GM23338 (cell line): ENCODE data around the gene TSPAN6. TPM values are rescaled to one million over a fixed set of nuclear protein-coding genes. Genes with fewer than 3 reads are reported as not detected.

Experiments used
- ATAC-seq: fragments of 200-7000 bp; cut with Tn5 transposase; 3 replicates; pipeline ENCODE4 v1.9.1; 2020
- DNase-seq: peaks from one replicate; pipeline ENCODE4 v3.0.0-alpha.2; 2015; ENCODE audit warnings: low spot score
- H2AFZ ChIP-seq: fragments of 200-600 bp; sonication (generic); 2 replicates; pipeline ENCODE4 v1.8.0; 2016; ENCODE audit warnings: antibody characterized with exemption, mild to moderate bottlenecking, moderate library complexity
- H3F3A ChIP-seq: fragments of 200-600 bp; sonication (generic); replicated peaks from 2 replicates; pipeline ENCODE4 v1.8.0; 2017; ENCODE audit warnings: antibody characterized with exemption, mixed run types, low read depth
- H3K27ac ChIP-seq: fragments of 200-600 bp; sonication (generic); 2 replicates; pipeline ENCODE4 v1.6.1; 2016; ENCODE audit warnings: low read depth
- H3K27me3 ChIP-seq: fragments of 200-600 bp; sonication (generic); 2 replicates; pipeline ENCODE4 v1.8.0; 2016; ENCODE audit warnings: mild to moderate bottlenecking, mixed run types, moderate library complexity; ENCODE audit not compliant: insufficient read depth
- H3K36me3 ChIP-seq: fragments of 200-600 bp; sonication (generic); 2 replicates; pipeline ENCODE4 v1.8.0; 2016; ENCODE audit warnings: mild to moderate bottlenecking; ENCODE audit not compliant: insufficient read depth
- H3K4me1 ChIP-seq: fragments of 200-600 bp; sonication (generic); 2 replicates; pipeline ENCODE4 v1.8.0; 2016; ENCODE audit warnings: mild to moderate bottlenecking, moderate library complexity; ENCODE audit not compliant: insufficient read depth
- H3K4me2 ChIP-seq: fragments of 200-600 bp; sonication (generic); 2 replicates; pipeline ENCODE4 v1.7.1; 2017; ENCODE audit warnings: mixed run types
- H3K4me3 ChIP-seq: fragments of 200-600 bp; sonication (generic); 2 replicates; pipeline ENCODE4 v1.6.1; 2016; ENCODE audit warnings: mixed run types
- H3K79me2 ChIP-seq: fragments of 200-600 bp; sonication (generic); replicated peaks from 2 replicates; pipeline ENCODE4 v1.8.0; 2017; ENCODE audit warnings: mild to moderate bottlenecking; ENCODE audit not compliant: insufficient read depth
- H3K9me2 ChIP-seq: fragments of 200-600 bp; sonication (generic); 2 replicates; pipeline ENCODE4 v1.8.0; 2017; ENCODE audit not compliant: insufficient read depth
- H4K20me1 ChIP-seq: fragments of 200-600 bp; sonication (generic); replicated peaks from 2 replicates; pipeline ENCODE4 v1.8.0; 2017; ENCODE audit warnings: mild to moderate bottlenecking; ENCODE audit not compliant: insufficient read depth
- H3K27ac Mint-ChIP-seq: 2 replicates; pipeline ENCODE4 v1.8.0; 2020; ENCODE audit warnings: inconsistent platforms, mild to moderate bottlenecking, moderate library complexity, mixed read lengths
- H3K27me3 Mint-ChIP-seq: 3 replicates; pipeline ENCODE4 v1.8.0; 2022; ENCODE audit warnings: low read depth, mild to moderate bottlenecking, moderate library complexity, mixed read lengths, inconsistent platforms; ENCODE audit not compliant: insufficient read depth, poor library complexity
- H3K36me3 Mint-ChIP-seq: 3 replicates; pipeline ENCODE4 v1.8.0; 2021; ENCODE audit warnings: low read depth, mild to moderate bottlenecking, inconsistent platforms, moderate library complexity, mixed read lengths
- H3K4me1 Mint-ChIP-seq: 3 replicates; pipeline ENCODE4 v1.8.0; 2020; ENCODE audit warnings: mild to moderate bottlenecking, inconsistent platforms, mixed read lengths
- H3K4me3 Mint-ChIP-seq: 3 replicates; pipeline ENCODE4 v1.8.0; 2021; ENCODE audit warnings: moderate library complexity, mild to moderate bottlenecking, inconsistent platforms, mixed read lengths
- H3K9me3 Mint-ChIP-seq: 3 replicates; pipeline ENCODE4 v1.8.0; 2020; ENCODE audit warnings: moderate library complexity, mild to moderate bottlenecking, inconsistent platforms, mixed read lengths
- CREB1 ChIP-seq: fragments of 250-450 bp; sonication (Bioruptor Pico); IDR thresholded peaks from 2 replicates; pipeline ENCODE4 v1.5.0; 2020; ENCODE audit warnings: low read depth, mild to moderate bottlenecking, moderate library complexity
- EZH2 ChIP-seq: fragments of 200-600 bp; sonication (generic); IDR thresholded peaks from one replicate; pipeline ENCODE4 v1.8.0; 2017; ENCODE audit warnings: antibody characterized with exemption, mild to moderate bottlenecking, low read depth; ENCODE audit not compliant: unreplicated experiment
- EZH2phosphoT487 ChIP-seq: fragments of 200-600 bp; sonication (generic); IDR thresholded peaks from one replicate; pipeline ENCODE4 v1.8.1; 2018; ENCODE audit warnings: antibody characterized with exemption; ENCODE audit not compliant: unreplicated experiment
- JUNB ChIP-seq: IDR thresholded peaks from one replicate; pipeline ENCODE4 v1.6.1; 2016; ENCODE audit warnings: antibody characterized with exemption; ENCODE audit not compliant: unreplicated experiment
- NANOG ChIP-seq: IDR thresholded peaks from 2 replicates; pipeline ENCODE4 v1.6.1; 2016; ENCODE audit warnings: antibody characterized with exemption, borderline replicate concordance
- POLR2AphosphoS5 ChIP-seq: IDR thresholded peaks from 2 replicates; pipeline ENCODE4 v1.6.1; 2016; ENCODE audit warnings: antibody characterized with exemption, low read depth
- STAT1 ChIP-seq: IDR thresholded peaks from one replicate; pipeline ENCODE4 v1.6.1; 2016; ENCODE audit warnings: antibody characterized with exemption; ENCODE audit not compliant: unreplicated experiment
- ZNF114 ChIP-seq: fragments of 250-450 bp; sonication (Bioruptor Pico); IDR thresholded peaks from 2 replicates; pipeline ENCODE4 v1.5.0; 2020; ENCODE audit warnings: mild to moderate bottlenecking, moderate library complexity
- ZNF331 ChIP-seq: fragments of 250-450 bp; sonication (Bioruptor Pico); IDR thresholded peaks from 2 replicates; pipeline ENCODE4 v1.5.0; 2020; ENCODE audit warnings: low read depth, mild to moderate bottlenecking, moderate library complexity
- polyA plus RNA-seq: library from polyadenylated mRNA; unstranded; fragments of >200 nt; fragmentation: Nextera tagmentation; extraction: Ambion mirVana; gene quantifications from 2 replicates; pipeline ENCODE4 v1.2.1, GENCODE V29; 2016
- total RNA-seq: library from RNA; depleted of rRNA; stranded (reverse); fragments of >200 nt; shearing (Covaris generic); gene quantifications from 2 replicates; pipeline ENCODE4 v1.2.3, GENCODE V29; 2014
- TF ChIP-seq, protein P1 (sequence below): fragments of 250-450 bp; sonication (Bioruptor Pico); IDR thresholded peaks from 2 replicates; pipeline ENCODE4 v1.5.0; 2020; ENCODE audit warnings: mild to moderate bottlenecking, moderate library complexity
- TF ChIP-seq, protein P2 (sequence below), 2 experiments: fragments of 200-600 bp in 1 of 2; sonication (generic) in 1 of 2; conservative IDR thresholded peaks; 2 replicates each; pipeline versions ENCODE4 v1.5.1 to v1.6.1; 2016 to 2017; ENCODE audit warnings: antibody characterized with exemption in 2 of 2, low read depth in 2 of 2, mild to moderate bottlenecking in 2 of 2, moderate library complexity in 1 of 2
- TF ChIP-seq, protein P3 (sequence below): IDR thresholded peaks from 2 replicates; pipeline ENCODE4 v1.6.1; 2016; ENCODE audit warnings: antibody characterized with exemption
- TF ChIP-seq, protein P4 (sequence below): IDR thresholded peaks from one replicate; pipeline ENCODE4 v1.6.1; 2018; ENCODE audit warnings: antibody characterized with exemption; ENCODE audit not compliant: unreplicated experiment

Gene TSPAN6
- total and polyA plus RNA-seq, 2 experiments from 2014 or later = 55.6 to 75.3 TPM

DNA sequence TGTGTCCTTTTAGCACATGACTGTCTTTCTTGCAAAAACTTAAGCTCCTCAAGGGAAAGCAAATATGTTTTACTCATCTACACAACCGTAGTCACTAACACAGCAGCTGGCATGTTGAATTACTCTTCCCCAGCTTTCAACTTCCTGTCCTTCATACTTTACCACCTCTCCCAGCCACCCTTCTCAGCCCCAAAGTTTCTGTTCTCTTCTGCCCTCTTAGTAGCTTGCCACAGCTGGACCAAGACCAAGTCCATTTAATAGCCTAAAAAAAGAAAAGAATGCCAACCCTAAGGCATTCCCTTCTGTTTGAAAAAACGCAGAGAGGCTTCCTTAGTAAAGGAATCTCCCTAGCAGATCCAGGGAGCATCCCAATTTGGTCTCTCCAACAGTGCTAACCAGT, 44.1 kb upstream of the TSPAN6 start:
- Mint-ChIP-seq H3K27ac (no peak overlapping the region), H3K36me3 (no peaks in the 10 kb centered on the region), H3K9me3 (no peaks in the 10 kb centered on the region), H3K4me1 (no peaks in the 10 kb centered on the region), H3K27me3 (no peaks in the 10 kb centered on the region), H3K4me3 (no peak overlapping the region)
- DNase-seq (no peak), ATAC-seq (no peak)
- Histone ChIP-seq H2AFZ (no peak overlapping the region), H3K36me3 (no peaks in the 10 kb centered on the region), H3K27me3 (no peaks in the 10 kb centered on the region), H3K9me2 (no peaks in the 10 kb centered on the region), H3K27ac (no peak overlapping the region), H3F3A (no peaks in the 10 kb centered on the region), H3K4me3 (no peak overlapping the region), H4K20me1 (no peaks in the 10 kb centered on the region), H3K4me2 (no peak overlapping the region), H3K79me2 (no peaks in the 10 kb centered on the region), H3K4me1 (no peaks in the 10 kb centered on the region)
- TF ChIP-seq STAT1 (no peak), EZH2 (no peak), NANOG (no peak), ZNF331 (CRISPR knock-in tag) (no peak), POLR2AphosphoS5 (no peak), EZH2phosphoT487 (no peak), ZNF114 (no peak), JUNB (no peak), CREB1 (CRISPR knock-in tag) (no peak)
- TF ChIP-seq, protein P1, sequence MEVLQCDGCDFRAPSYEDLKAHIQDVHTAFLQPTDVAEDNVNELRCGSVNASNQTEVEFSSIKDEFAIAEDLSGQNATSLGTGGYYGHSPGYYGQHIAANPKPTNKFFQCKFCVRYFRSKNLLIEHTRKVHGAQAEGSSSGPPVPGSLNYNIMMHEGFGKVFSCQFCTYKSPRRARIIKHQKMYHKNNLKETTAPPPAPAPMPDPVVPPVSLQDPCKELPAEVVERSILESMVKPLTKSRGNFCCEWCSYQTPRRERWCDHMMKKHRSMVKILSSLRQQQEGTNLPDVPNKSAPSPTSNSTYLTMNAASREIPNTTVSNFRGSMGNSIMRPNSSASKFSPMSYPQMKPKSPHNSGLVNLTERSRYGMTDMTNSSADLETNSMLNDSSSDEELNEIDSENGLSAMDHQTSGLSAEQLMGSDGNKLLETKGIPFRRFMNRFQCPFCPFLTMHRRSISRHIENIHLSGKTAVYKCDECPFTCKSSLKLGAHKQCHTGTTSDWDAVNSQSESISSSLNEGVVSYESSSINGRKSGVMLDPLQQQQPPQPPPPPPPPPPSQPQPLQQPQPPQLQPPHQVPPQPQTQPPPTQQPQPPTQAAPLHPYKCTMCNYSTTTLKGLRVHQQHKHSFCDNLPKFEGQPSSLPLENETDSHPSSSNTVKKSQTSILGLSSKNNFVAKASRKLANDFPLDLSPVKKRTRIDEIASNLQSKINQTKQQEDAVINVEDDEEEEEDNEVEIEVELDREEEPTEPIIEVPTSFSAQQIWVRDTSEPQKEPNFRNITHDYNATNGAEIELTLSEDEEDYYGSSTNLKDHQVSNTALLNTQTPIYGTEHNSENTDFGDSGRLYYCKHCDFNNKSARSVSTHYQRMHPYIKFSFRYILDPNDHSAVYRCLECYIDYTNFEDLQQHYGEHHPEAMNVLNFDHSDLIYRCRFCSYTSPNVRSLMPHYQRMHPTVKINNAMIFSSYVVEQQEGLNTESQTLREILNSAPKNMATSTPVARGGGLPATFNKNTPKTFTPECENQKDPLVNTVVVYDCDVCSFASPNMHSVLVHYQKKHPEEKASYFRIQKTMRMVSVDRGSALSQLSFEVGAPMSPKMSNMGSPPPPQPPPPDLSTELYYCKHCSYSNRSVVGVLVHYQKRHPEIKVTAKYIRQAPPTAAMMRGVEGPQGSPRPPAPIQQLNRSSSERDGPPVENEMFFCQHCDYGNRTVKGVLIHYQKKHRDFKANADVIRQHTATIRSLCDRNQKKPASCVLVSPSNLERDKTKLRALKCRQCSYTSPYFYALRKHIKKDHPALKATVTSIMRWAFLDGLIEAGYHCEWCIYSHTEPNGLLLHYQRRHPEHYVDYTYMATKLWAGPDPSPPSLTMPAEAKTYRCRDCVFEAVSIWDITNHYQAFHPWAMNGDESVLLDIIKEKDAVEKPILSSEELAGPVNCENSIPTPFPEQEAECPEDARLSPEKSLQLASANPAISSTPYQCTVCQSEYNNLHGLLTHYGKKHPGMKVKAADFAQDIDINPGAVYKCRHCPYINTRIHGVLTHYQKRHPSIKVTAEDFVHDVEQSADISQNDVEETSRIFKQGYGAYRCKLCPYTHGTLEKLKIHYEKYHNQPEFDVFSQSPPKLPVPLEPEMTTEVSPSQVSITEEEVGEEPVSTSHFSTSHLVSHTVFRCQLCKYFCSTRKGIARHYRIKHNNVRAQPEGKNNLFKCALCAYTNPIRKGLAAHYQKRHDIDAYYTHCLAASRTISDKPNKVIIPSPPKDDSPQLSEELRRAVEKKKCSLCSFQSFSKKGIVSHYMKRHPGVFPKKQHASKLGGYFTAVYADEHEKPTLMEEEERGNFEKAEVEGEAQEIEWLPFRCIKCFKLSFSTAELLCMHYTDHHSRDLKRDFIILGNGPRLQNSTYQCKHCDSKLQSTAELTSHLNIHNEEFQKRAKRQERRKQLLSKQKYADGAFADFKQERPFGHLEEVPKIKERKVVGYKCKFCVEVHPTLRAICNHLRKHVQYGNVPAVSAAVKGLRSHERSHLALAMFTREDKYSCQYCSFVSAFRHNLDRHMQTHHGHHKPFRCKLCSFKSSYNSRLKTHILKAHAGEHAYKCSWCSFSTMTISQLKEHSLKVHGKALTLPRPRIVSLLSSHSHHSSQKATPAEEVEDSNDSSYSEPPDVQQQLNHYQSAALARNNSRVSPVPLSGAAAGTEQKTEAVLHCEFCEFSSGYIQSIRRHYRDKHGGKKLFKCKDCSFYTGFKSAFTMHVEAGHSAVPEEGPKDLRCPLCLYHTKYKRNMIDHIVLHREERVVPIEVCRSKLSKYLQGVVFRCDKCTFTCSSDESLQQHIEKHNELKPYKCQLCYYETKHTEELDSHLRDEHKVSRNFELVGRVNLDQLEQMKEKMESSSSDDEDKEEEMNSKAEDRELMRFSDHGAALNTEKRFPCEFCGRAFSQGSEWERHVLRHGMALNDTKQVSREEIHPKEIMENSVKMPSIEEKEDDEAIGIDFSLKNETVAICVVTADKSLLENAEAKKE (CRISPR knock-in tag) = no peak
- TF ChIP-seq, protein P2, sequence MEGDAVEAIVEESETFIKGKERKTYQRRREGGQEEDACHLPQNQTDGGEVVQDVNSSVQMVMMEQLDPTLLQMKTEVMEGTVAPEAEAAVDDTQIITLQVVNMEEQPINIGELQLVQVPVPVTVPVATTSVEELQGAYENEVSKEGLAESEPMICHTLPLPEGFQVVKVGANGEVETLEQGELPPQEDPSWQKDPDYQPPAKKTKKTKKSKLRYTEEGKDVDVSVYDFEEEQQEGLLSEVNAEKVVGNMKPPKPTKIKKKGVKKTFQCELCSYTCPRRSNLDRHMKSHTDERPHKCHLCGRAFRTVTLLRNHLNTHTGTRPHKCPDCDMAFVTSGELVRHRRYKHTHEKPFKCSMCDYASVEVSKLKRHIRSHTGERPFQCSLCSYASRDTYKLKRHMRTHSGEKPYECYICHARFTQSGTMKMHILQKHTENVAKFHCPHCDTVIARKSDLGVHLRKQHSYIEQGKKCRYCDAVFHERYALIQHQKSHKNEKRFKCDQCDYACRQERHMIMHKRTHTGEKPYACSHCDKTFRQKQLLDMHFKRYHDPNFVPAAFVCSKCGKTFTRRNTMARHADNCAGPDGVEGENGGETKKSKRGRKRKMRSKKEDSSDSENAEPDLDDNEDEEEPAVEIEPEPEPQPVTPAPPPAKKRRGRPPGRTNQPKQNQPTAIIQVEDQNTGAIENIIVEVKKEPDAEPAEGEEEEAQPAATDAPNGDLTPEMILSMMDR (conservative IDR thresholded peaks at IDR 0.05; ENCODE audit: low read depth in 2 of 2) = no peak
- TF ChIP-seq, protein P3, sequence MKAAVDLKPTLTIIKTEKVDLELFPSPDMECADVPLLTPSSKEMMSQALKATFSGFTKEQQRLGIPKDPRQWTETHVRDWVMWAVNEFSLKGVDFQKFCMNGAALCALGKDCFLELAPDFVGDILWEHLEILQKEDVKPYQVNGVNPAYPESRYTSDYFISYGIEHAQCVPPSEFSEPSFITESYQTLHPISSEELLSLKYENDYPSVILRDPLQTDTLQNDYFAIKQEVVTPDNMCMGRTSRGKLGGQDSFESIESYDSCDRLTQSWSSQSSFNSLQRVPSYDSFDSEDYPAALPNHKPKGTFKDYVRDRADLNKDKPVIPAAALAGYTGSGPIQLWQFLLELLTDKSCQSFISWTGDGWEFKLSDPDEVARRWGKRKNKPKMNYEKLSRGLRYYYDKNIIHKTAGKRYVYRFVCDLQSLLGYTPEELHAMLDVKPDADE = no peak
- TF ChIP-seq, protein P4, sequence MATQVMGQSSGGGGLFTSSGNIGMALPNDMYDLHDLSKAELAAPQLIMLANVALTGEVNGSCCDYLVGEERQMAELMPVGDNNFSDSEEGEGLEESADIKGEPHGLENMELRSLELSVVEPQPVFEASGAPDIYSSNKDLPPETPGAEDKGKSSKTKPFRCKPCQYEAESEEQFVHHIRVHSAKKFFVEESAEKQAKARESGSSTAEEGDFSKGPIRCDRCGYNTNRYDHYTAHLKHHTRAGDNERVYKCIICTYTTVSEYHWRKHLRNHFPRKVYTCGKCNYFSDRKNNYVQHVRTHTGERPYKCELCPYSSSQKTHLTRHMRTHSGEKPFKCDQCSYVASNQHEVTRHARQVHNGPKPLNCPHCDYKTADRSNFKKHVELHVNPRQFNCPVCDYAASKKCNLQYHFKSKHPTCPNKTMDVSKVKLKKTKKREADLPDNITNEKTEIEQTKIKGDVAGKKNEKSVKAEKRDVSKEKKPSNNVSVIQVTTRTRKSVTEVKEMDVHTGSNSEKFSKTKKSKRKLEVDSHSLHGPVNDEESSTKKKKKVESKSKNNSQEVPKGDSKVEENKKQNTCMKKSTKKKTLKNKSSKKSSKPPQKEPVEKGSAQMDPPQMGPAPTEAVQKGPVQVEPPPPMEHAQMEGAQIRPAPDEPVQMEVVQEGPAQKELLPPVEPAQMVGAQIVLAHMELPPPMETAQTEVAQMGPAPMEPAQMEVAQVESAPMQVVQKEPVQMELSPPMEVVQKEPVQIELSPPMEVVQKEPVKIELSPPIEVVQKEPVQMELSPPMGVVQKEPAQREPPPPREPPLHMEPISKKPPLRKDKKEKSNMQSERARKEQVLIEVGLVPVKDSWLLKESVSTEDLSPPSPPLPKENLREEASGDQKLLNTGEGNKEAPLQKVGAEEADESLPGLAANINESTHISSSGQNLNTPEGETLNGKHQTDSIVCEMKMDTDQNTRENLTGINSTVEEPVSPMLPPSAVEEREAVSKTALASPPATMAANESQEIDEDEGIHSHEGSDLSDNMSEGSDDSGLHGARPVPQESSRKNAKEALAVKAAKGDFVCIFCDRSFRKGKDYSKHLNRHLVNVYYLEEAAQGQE = no peak
